ENCODE measurements around the gene FCN3.

The FCN3 gene

GRCh38 chr1:27377760-27378495, 3.3 kb upstream of the FCN3 start:
- DNase-seq = no peak

GRCh38 chr1:27372808-27373690, 1.6 kb downstream of the FCN3 start:
- no peak for DNase-seq

- DNase-seq = no peak
Observed at GRCh38 chr1:27372022-27372807, 2.4 kb downstream of the FCN3 start.

GRCh38 chr1:27368869-27369582, 5.6 kb downstream of the FCN3 start:
- DNase-seq = no peak

- no peak for DNase-seq
Observed at GRCh38 chr1:27367160-27367650, 7.4 kb downstream of the FCN3 start.

- DNase-seq = peak in 1 of 2 donors; percentile 18
Observed at GRCh38 chr1:27366411-27367159, 8.0 kb downstream of the FCN3 start, which contains the start of gene MAP3K6. Gene MAP3K6 (minus strand): TSS chr1:27366961. CDS start chr1:27366597, 364 bp downstream.

GRCh38 chr1:27366113-27366410, 8.6 kb downstream of the FCN3 start:
- peak; percentile 61 to 71 for DNase-seq

GRCh38 chr1:27365372-27366112, 9.1 kb downstream of the FCN3 start:
- DNase-seq = peak; percentile 80 to 85

- DNase-seq = no peak
Observed at GRCh38 chr1:27364696-27365371, 9.8 kb downstream of the FCN3 start.

- no peak for DNase-seq
Observed at GRCh38 chr1:27363766-27364695, 10.6 kb downstream of the FCN3 start.

GRCh38 chr1:27361553-27361952, 13.1 kb downstream of the FCN3 start:
- DNase-seq = no peak

GRCh38 chr1:27361044-27361402, 13.6 kb downstream of the FCN3 start:
- no peak for DNase-seq

GRCh38 chr1:27360159-27361043, 14.2 kb downstream of the FCN3 start:
- peak; percentile 35 to 66 for DNase-seq

GRCh38 chr1:27359822-27360158, 14.8 kb downstream of the FCN3 start:
- no peak for DNase-seq

- DNase-seq = no peak
Observed at GRCh38 chr1:27358928-27359313, 15.7 kb downstream of the FCN3 start.

- DNase-seq = no peak
Observed at GRCh38 chr1:27358038-27358927, 16.3 kb downstream of the FCN3 start.

Measured in CD4-positive, alpha-beta T cell treated with Interleukin-4 for 1 hour (primary cell).